Activated naive CD8-positive, alpha-beta T cell treated with anti-CD3 and anti-CD28 coated beads, Interleukin-2, amount 10 ng/mL, durations not matched to agents 7 days and 5 days (primary cell): Measurements from ENCODE around the gene NACAD. TPM values are rescaled to one million over a fixed set of nuclear protein-coding genes. Genes with fewer than 3 reads are reported as not detected.

Experiments used
- ATAC-seq: fragments of 150-1000 bp; cut with Tn5 transposase; one replicate; pipeline ENCODE4 v1.10.0; 2021; ENCODE audit warnings: low read depth, moderate library complexity
- POLR2A ChIA-PET: fragments of 350-600 bp; sonication (Branson Sonifier 250); formaldehyde crosslinking; loops from one replicate; lab custom pipeline; 2021; ENCODE audit warnings: antibody characterized with exemption; lab: Charles Lee
- DNase-seq: peaks from one replicate; pipeline ENCODE4 v3.0.0; 2021
- H3K27ac Mint-ChIP-seq: one replicate; pipeline ENCODE4 v1.8.0; 2022; ENCODE audit warnings: mild to moderate bottlenecking, mixed read lengths
- H3K27me3 Mint-ChIP-seq: one replicate; pipeline ENCODE4 v1.8.0; 2022; ENCODE audit warnings: mild to moderate bottlenecking, moderate library complexity, mixed read lengths
- H3K36me3 Mint-ChIP-seq: one replicate; pipeline ENCODE4 v1.8.0; 2021; ENCODE audit warnings: mild to moderate bottlenecking, mixed read lengths
- H3K4me1 Mint-ChIP-seq: one replicate; pipeline ENCODE4 v1.8.0; 2021; ENCODE audit warnings: mixed read lengths
- H3K4me3 Mint-ChIP-seq: one replicate; pipeline ENCODE4 v1.8.0; 2022; ENCODE audit warnings: mild to moderate bottlenecking, moderate library complexity, mixed read lengths
- H3K9me3 Mint-ChIP-seq: one replicate; pipeline ENCODE4 v1.8.0; 2021; ENCODE audit warnings: mixed read lengths
- total RNA-seq, 2 experiments: library from RNA; stranded (reverse); gene quantifications; one replicate each; pipeline ENCODE4 v1.2.3, GENCODE V29; 2021

Gene NACAD
- total RNA-seq, 2 experiments from 2014 or later = 0.08 to 0.11 TPM

DNA sequence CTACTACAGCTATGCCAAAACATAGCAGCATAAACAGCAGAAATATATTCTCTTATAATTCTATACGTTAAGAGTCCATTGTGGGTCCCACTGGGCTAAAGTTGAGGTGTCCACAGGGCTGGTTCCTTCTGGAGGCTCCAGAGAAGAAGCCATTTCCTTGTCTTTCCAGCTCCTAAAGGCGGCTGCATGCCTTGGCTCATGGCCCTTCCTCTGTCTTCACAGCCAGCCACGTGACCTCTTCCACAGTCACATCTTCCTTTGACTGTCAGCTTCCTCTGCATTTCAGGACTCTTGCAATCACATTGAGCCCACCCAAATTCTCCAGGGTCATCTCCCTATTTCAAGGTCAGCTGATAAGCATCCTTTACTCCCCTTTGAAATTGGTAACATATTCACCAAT is 17.2 kb downstream of the NACAD start:
- POLR2A ChIA-PET = no interaction called here
- Mint-ChIP-seq H3K4me3 (no peak overlapping the region), H3K27me3 (no peaks in the 10 kb centered on the region), H3K4me1 (peaks cover 8% of the 10 kb centered on the region), H3K36me3 (peaks cover 27% of the 10 kb centered on the region), H3K27ac (no peak overlapping the region), H3K9me3 (no peaks in the 10 kb centered on the region)
- no peak for DNase-seq
- no peak for ATAC-seq

GRCh38 chr7:45070254-45070642 is 18.5 kb downstream of the NACAD start:
- ATAC-seq (no peak), DNase-seq (no peak)

GRCh38 chr7:45069444-45070253 is 19.1 kb downstream of the NACAD start:
- peaks cover 15% of the 10 kb centered on the region for H3K4me1 Mint-ChIP-seq
- H3K4me3 Mint-ChIP-seq = no peak overlapping the region
- H3K36me3 Mint-ChIP-seq = peaks cover 30% of the 10 kb centered on the region
- ATAC-seq = no peak
- no peaks in the 10 kb centered on the region for H3K9me3 Mint-ChIP-seq
- no peak for DNase-seq
- H3K27me3 Mint-ChIP-seq = no peaks in the 10 kb centered on the region
- POLR2A ChIA-PET = no interaction called here
- H3K27ac Mint-ChIP-seq = no peak overlapping the region

More at GRCh38 chr7:45070254-45070642, 18.5 kb downstream of the NACAD start:
- POLR2A ChIA-PET = no interaction called here
- no peak overlapping the region for H3K27ac Mint-ChIP-seq
- H3K36me3 Mint-ChIP-seq = peaks cover 31% of the 10 kb centered on the region
- H3K27me3 Mint-ChIP-seq = no peaks in the 10 kb centered on the region
- no peaks in the 10 kb centered on the region for H3K9me3 Mint-ChIP-seq
- H3K4me1 Mint-ChIP-seq = peaks cover 15% of the 10 kb centered on the region
- H3K4me3 Mint-ChIP-seq = no peak overlapping the region

DNA sequence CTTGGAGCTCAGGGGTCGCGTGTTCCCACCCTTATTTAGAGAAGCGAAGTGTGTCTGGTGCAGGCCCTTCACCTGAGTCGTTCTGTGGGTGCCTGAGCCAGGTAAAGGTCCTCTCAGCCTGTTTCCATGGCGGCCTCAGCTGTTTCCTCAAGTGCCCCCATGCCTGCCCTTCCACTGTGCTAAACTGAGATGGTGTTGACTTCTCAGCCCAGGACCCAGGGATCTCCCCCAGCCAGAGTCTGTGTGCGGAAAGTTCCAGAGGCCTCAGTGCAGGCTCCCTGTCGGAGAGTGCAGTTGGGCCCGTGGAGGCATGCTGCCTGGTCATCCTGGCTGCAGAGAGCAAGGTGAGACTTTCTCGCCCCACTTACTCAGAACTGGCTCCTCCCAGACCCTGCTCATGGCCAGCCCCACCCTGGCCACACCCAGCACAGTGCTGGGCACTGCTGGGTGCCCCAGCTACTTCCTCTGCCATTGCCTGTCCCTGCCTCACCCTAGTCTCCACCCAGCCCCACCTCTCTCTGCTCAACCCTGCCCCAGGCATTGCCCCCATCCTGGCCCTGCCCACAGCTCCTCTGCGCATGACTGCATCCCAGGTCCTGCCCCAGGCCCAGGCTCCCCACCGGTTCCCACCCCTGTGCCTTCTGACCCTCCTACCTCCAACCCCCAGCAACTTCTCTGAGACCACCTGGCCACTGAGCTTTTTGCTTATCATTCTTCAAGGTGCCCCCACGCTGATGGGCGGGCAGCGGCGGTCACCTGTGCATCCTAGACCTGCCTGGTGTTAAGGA is 20.3 kb downstream of the NACAD start:
- H3K27ac Mint-ChIP-seq = no peak overlapping the region
- H3K36me3 Mint-ChIP-seq = peaks cover 31% of the 10 kb centered on the region
- no peak overlapping the region for H3K4me3 Mint-ChIP-seq
- H3K27me3 Mint-ChIP-seq = no peaks in the 10 kb centered on the region
- POLR2A ChIA-PET = interaction anchor here (1.0 kb wide), 1 partner anchor 42 kb away, joined by 4 read pairs; no protein-coding TSS in a partner anchor
- no peaks in the 10 kb centered on the region for H3K9me3 Mint-ChIP-seq
- H3K4me1 Mint-ChIP-seq = peaks cover 15% of the 10 kb centered on the region
- DNase-seq (no peak), ATAC-seq (no peak)

DNA sequence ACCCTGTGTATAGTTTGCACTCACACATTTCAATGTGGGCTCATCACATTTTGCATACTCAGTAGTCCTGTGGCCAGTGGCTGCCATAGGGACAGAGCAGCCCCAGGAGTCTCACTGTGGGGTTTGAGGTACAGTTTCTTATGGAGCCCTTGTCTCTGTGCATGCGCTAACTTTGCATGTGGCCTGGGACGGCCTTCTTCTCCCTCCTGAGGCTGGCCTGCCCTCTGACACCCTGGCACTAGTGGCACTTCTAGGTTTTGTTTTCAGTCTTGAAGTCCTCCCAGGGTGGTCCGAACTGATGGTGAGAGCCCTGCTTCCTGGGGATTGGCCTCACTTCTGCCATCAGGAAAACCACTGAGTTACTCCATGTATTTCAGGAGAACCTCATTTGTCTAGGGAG is 21.2 kb downstream of the NACAD start:
- POLR2A ChIA-PET = interaction anchor here (1.0 kb wide), 1 partner anchor 43 kb away, joined by 4 read pairs; no protein-coding TSS in a partner anchor
- H3K27ac Mint-ChIP-seq = no peak overlapping the region
- H3K4me3 Mint-ChIP-seq = no peak overlapping the region
- peaks cover 17% of the 10 kb centered on the region for H3K4me1 Mint-ChIP-seq
- H3K27me3 Mint-ChIP-seq = no peaks in the 10 kb centered on the region
- ATAC-seq = no peak
- H3K9me3 Mint-ChIP-seq = no peaks in the 10 kb centered on the region
- DNase-seq = no peak
- peaks cover 25% of the 10 kb centered on the region for H3K36me3 Mint-ChIP-seq

GRCh38 chr7:45066409-45066808 is 22.4 kb downstream of the NACAD start:
- Mint-ChIP-seq H3K4me1 (peaks cover 21% of the 10 kb centered on the region), H3K9me3 (no peaks in the 10 kb centered on the region), H3K27me3 (no peaks in the 10 kb centered on the region), H3K36me3 (peaks cover 23% of the 10 kb centered on the region), H3K4me3 (no peak overlapping the region), H3K27ac (no peak overlapping the region)
- DNase-seq (no peak), ATAC-seq (no peak)
- POLR2A ChIA-PET = no interaction called here

DNA sequence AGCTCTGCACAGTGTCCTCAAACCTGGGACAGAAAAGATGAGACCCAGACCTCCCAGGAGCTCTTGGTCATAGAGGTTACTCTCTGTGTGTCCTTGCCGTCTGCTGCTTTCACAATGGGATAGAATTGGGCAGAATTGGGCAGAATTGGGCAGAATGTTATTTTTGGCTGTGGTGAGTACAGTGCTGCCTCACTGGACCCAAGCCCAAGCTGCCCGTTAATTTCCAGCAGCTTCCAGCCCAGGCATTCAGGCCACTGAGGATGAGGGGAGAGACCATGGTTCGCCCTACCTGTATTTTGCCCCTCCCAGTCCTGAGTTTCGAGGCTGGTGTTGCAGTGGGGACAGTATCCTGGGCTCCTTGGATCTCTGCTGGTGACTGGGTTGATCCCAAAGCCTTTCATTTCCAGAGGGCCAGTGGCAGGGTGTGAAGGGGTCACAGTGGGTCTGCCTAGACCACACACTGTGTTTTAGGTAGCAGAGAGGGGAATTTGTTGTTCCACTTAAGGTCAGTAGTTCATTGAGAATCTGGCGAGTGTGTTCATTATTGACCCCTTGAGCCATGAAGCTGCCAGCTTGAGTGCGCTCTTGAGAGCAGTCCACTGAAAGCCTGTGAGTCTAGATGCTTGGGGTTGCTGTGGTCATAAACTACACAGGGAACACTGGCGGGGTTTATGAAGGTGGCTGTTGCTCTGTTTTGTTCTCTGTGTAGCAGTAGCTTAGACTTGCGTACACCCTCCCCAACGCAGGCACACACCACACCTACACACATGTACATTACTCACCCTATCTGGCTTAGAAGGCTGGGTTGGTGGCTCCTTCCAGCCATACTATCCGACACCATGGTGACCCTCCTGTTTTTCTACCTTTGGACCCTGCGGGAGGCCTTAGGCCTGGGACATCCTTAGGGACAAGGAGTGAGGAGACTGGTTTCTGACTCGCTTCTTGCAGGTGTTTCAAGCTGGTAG is 23.5 kb downstream of the NACAD start:
- H3K4me3 Mint-ChIP-seq = no peak overlapping the region
- DNase-seq (no peak), ATAC-seq (no peak)
- H3K9me3 Mint-ChIP-seq = no peaks in the 10 kb centered on the region
- H3K36me3 Mint-ChIP-seq = peaks cover 31% of the 10 kb centered on the region
- no peaks in the 10 kb centered on the region for H3K27me3 Mint-ChIP-seq
- H3K27ac Mint-ChIP-seq = no peak overlapping the region
- POLR2A ChIA-PET = no interaction called here
- peaks cover 31% of the 10 kb centered on the region for H3K4me1 Mint-ChIP-seq

DNA sequence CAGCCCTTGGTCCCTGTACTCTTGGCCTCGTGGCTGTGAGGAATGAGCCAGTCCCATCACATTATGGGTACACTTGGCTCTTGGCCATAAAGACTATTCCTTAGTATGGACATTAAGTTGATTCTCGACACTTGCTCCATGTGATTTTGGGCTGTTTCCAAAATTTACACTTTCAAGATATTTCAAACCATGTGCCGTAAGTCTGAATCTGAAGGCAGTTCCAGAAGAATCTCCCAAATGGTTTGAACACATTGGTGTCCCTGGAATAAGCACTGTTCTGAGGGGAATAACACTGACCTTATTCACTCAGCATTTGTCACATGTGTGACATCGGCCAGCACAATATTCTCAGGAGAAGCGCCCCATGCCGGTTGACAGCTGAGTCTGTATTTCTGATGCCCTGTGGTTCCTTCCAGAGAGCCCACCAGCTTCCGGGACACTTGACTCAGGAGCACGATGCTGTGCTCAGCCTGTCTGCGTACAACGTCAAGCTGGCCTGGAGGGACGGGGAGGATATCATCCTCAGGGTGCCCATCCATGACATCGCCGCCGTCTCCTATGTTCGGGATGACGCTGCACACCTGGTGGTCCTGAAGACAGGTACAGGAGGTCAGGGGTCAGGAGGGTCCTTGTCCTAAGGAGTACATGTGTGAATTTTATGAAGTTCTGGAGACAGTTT is 24.6 kb downstream of the NACAD start:
- Mint-ChIP-seq H3K9me3 (no peaks in the 10 kb centered on the region), H3K27ac (no peak overlapping the region), H3K4me3 (no peak overlapping the region), H3K4me1 (peaks cover 32% of the 10 kb centered on the region), H3K36me3 (peaks cover 33% of the 10 kb centered on the region), H3K27me3 (no peaks in the 10 kb centered on the region)
- DNase-seq (no peak), ATAC-seq (no peak)
- POLR2A ChIA-PET = no interaction called here

GRCh38 chr7:45061806-45062425 is 26.9 kb downstream of the NACAD start:
- POLR2A ChIA-PET = no interaction called here
- Mint-ChIP-seq H3K27me3 (no peaks in the 10 kb centered on the region), H3K9me3 (no peaks in the 10 kb centered on the region), H3K4me1 (peaks cover 37% of the 10 kb centered on the region), H3K27ac (no peak overlapping the region), H3K36me3 (peaks cover 43% of the 10 kb centered on the region), H3K4me3 (no peak overlapping the region)
- ATAC-seq (no peak), DNase-seq (no peak)

- POLR2A ChIA-PET = no interaction called here
- H3K27ac Mint-ChIP-seq = no peak overlapping the region
- no peaks in the 10 kb centered on the region for H3K9me3 Mint-ChIP-seq
- DNase-seq = no peak
- peaks cover 44% of the 10 kb centered on the region for H3K36me3 Mint-ChIP-seq
- peaks cover 37% of the 10 kb centered on the region for H3K4me1 Mint-ChIP-seq
- no peak overlapping the region for H3K4me3 Mint-ChIP-seq
- no peak for ATAC-seq
- no peaks in the 10 kb centered on the region for H3K27me3 Mint-ChIP-seq
Observed at GRCh38 chr7:45061352-45061751, 27.4 kb downstream of the NACAD start.

GRCh38 chr7:45060295-45060694 is 28.5 kb downstream of the NACAD start:
- Mint-ChIP-seq H3K9me3 (no peaks in the 10 kb centered on the region), H3K27me3 (no peaks in the 10 kb centered on the region), H3K4me3 (no peak overlapping the region), H3K36me3 (peaks cover 45% of the 10 kb centered on the region), H3K4me1 (peaks cover 33% of the 10 kb centered on the region), H3K27ac (no peak overlapping the region)
- POLR2A ChIA-PET = no interaction called here
- no peak for DNase-seq
- ATAC-seq = no peak

DNA sequence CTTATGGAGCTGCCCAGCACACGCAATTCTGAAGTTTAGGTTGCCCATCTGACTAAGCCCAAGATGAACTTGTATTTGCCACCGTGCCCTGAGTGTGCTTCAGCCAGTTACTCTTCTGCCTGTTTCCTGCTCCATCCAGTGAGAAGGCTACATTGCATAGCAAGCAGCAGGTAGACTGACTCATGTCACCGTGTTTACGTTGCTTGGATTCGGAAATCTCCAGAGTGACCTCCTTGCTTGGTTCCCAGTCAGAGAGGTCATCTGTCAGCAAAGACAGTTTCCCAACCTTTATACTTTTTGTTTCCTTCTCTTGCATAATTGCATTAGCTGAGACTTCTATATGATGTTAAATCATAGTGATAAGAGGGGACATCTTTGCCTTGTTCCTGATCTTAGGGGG is 30.9 kb downstream of the NACAD start:
- Mint-ChIP-seq H3K4me1 (peaks cover 34% of the 10 kb centered on the region), H3K9me3 (no peaks in the 10 kb centered on the region), H3K27ac (no peak overlapping the region), H3K4me3 (no peak overlapping the region), H3K36me3 (peaks cover 57% of the 10 kb centered on the region), H3K27me3 (no peaks in the 10 kb centered on the region)
- ATAC-seq (no peak), DNase-seq (no peak)
- POLR2A ChIA-PET = no interaction called here
